ENCODE results near the gene PLCD4. TPM values are rescaled to one million over a fixed set of nuclear protein-coding genes. Genes with fewer than 3 reads are reported as not detected.

The PLCD4 gene
- total and polyA plus RNA-seq, 4 donors = 0.05 to 0.51 (median 0.12) TPM

DNA sequence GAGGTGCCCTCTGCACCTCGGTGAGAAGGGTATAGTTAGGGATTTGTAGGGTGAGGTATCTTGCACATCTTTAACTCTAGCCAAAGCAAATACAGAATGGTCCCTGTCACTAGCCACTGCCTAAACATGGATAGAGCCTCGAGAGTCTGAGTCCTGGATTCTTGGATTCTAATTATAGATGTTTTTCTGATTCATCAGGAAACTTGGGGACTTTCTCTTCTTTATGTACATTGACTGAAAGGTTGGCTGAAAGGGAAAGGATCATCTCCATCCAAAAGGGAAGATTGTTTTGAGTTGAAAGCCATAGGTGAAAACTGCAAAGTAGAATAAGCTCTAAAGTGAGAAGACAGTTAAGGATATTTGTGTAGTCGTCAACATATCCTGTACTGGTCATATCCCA is 72.4 kb downstream of the PLCD4 start:
- Histone ChIP-seq H3K27ac (ENCODE audit: low read depth in 1 of 2, low read length in 2 of 2) (no peak overlapping the region), H3K4me3 (ENCODE audit: low read depth in 1 of 3, low read length in 3 of 3) (no peak overlapping the region), H3K9ac (ENCODE audit: low read depth in 1 of 2, low read length in 2 of 2) (no peak overlapping the region), H3K4me1 (ENCODE audit: control insufficient read depth in 4 of 4, insufficient read depth in 4 of 4, low read length in 3 of 4) (no peaks in the 10 kb centered on the region), H3K27me3 (ENCODE audit: control insufficient read depth in 4 of 4, insufficient read depth in 4 of 4, low read length in 3 of 4) (no peaks in the 10 kb centered on the region), H3K36me3 (ENCODE audit: control insufficient read depth in 4 of 4, insufficient read depth in 3 of 4, low read depth in 1 of 4, low read length in 3 of 4) (peaks cover 0 to 22% (median 9%) of the 10 kb centered on the region in 4 donors), H3K9me3 (ENCODE audit: control insufficient read depth in 4 of 4, low read length in 3 of 4) (no peaks in the 10 kb centered on the region)
- DNase-seq (ENCODE audit: low spot score) = no peak
- TF ChIP-seq, protein P1, sequence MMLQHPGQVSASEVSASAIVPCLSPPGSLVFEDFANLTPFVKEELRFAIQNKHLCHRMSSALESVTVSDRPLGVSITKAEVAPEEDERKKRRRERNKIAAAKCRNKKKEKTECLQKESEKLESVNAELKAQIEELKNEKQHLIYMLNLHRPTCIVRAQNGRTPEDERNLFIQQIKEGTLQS (IDR thresholded peaks at IDR 0.05) = no peak
- TF ChIP-seq JUND (IDR thresholded peaks at IDR 0.05) (no peak), RXRA (IDR thresholded peaks at IDR 0.05) (no peak), HNF4G (IDR thresholded peaks at IDR 0.05) (no peak), TAF1 (conservative IDR thresholded peaks at IDR 0.05) (no peak), FOXA2 (IDR thresholded peaks at IDR 0.05) (no peak), SP1 (IDR thresholded peaks at IDR 0.05) (no peak), HNF4A (conservative IDR thresholded peaks at IDR 0.05) (no peak), YY1 (IDR thresholded peaks at IDR 0.05) (no peak)
- TF ChIP-seq, protein P2, sequence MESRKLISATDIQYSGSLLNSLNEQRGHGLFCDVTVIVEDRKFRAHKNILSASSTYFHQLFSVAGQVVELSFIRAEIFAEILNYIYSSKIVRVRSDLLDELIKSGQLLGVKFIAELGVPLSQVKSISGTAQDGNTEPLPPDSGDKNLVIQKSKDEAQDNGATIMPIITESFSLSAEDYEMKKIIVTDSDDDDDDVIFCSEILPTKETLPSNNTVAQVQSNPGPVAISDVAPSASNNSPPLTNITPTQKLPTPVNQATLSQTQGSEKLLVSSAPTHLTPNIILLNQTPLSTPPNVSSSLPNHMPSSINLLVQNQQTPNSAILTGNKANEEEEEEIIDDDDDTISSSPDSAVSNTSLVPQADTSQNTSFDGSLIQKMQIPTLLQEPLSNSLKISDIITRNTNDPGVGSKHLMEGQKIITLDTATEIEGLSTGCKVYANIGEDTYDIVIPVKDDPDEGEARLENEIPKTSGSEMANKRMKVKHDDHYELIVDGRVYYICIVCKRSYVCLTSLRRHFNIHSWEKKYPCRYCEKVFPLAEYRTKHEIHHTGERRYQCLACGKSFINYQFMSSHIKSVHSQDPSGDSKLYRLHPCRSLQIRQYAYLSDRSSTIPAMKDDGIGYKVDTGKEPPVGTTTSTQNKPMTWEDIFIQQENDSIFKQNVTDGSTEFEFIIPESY (IDR thresholded peaks at IDR 0.05) = no peak
- TF ChIP-seq, protein P3, sequence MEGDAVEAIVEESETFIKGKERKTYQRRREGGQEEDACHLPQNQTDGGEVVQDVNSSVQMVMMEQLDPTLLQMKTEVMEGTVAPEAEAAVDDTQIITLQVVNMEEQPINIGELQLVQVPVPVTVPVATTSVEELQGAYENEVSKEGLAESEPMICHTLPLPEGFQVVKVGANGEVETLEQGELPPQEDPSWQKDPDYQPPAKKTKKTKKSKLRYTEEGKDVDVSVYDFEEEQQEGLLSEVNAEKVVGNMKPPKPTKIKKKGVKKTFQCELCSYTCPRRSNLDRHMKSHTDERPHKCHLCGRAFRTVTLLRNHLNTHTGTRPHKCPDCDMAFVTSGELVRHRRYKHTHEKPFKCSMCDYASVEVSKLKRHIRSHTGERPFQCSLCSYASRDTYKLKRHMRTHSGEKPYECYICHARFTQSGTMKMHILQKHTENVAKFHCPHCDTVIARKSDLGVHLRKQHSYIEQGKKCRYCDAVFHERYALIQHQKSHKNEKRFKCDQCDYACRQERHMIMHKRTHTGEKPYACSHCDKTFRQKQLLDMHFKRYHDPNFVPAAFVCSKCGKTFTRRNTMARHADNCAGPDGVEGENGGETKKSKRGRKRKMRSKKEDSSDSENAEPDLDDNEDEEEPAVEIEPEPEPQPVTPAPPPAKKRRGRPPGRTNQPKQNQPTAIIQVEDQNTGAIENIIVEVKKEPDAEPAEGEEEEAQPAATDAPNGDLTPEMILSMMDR (IDR thresholded peaks at IDR 0.05; ENCODE audit: low read depth, low read length, missing input control) = no peak
- TF ChIP-seq, protein P4, sequence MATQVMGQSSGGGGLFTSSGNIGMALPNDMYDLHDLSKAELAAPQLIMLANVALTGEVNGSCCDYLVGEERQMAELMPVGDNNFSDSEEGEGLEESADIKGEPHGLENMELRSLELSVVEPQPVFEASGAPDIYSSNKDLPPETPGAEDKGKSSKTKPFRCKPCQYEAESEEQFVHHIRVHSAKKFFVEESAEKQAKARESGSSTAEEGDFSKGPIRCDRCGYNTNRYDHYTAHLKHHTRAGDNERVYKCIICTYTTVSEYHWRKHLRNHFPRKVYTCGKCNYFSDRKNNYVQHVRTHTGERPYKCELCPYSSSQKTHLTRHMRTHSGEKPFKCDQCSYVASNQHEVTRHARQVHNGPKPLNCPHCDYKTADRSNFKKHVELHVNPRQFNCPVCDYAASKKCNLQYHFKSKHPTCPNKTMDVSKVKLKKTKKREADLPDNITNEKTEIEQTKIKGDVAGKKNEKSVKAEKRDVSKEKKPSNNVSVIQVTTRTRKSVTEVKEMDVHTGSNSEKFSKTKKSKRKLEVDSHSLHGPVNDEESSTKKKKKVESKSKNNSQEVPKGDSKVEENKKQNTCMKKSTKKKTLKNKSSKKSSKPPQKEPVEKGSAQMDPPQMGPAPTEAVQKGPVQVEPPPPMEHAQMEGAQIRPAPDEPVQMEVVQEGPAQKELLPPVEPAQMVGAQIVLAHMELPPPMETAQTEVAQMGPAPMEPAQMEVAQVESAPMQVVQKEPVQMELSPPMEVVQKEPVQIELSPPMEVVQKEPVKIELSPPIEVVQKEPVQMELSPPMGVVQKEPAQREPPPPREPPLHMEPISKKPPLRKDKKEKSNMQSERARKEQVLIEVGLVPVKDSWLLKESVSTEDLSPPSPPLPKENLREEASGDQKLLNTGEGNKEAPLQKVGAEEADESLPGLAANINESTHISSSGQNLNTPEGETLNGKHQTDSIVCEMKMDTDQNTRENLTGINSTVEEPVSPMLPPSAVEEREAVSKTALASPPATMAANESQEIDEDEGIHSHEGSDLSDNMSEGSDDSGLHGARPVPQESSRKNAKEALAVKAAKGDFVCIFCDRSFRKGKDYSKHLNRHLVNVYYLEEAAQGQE (IDR thresholded peaks at IDR 0.05) = no peak
- 83% methylated on average over 3 of the region's 3 CpGs for WGBS

Small RNAs within 50 kb of the gene (small RNA-seq; reads per million reads assigned to genes)
- not detected for gene RNU6-136P

Other genes with a start within 250 kb of the PLCD4 start
- gene SLC11A1, start 225.6 kb upstream of the PLCD4 start, total RNA-seq = 10 to 100 TPM in 1 of 2 donors, 1 to 10 TPM in 1; 1.4 to 23.0 TPM
- 1 to 10 TPM; 2.7 to 3.8 TPM for gene SLC11A1, start 225.6 kb upstream of the PLCD4 start, polyA plus RNA-seq
- gene CTDSP1, start 208.0 kb upstream of the PLCD4 start, total RNA-seq = 10 to 100 TPM; 46.6 to 66.5 TPM
- gene CTDSP1, start 208.0 kb upstream of the PLCD4 start, polyA plus RNA-seq = 10 to 100 TPM; 38.3 to 76.5 TPM
- 10 to 100 TPM; 42.3 to 72.0 TPM for gene VIL1, start 188.8 kb upstream of the PLCD4 start, total RNA-seq
- 10 to 100 TPM; 16.4 to 21.0 TPM for gene VIL1, start 188.8 kb upstream of the PLCD4 start, polyA plus RNA-seq
- 10 to 100 TPM in 1 of 2 donors, 1 to 10 TPM in 1; 7.7 to 10.9 TPM for gene USP37, start 39.5 kb upstream of the PLCD4 start, total RNA-seq
- 1 to 10 TPM; 1.4 to 1.7 TPM for gene USP37, start 39.5 kb upstream of the PLCD4 start, polyA plus RNA-seq
- gene CNOT9, start 39.1 kb upstream of the PLCD4 start, total RNA-seq = 10 to 100 TPM; 17.2 to 24.4 TPM
- gene CNOT9, start 39.1 kb upstream of the PLCD4 start, polyA plus RNA-seq = 10 to 100 TPM; 10.5 to 12.3 TPM
- 1 to 10 TPM; 6.0 to 7.4 TPM for gene ZNF142, start 51.7 kb downstream of the PLCD4 start, total RNA-seq
- gene ZNF142, start 51.7 kb downstream of the PLCD4 start, polyA plus RNA-seq = 1 to 10 TPM; 2.2 to 3.7 TPM
- gene BCS1L, start 51.8 kb downstream of the PLCD4 start, total RNA-seq = 10 to 100 TPM; 14.8 to 27.5 TPM
- gene BCS1L, start 51.8 kb downstream of the PLCD4 start, polyA plus RNA-seq = 10 to 100 TPM; 22.9 to 30.1 TPM
- 1 to 10 TPM; 6.5 to 8.2 TPM for gene RNF25, start 64.1 kb downstream of the PLCD4 start, total RNA-seq
- 10 to 100 TPM in 1 of 2 donors, 1 to 10 TPM in 1; 3.3 to 14.0 TPM for gene RNF25, start 64.1 kb downstream of the PLCD4 start, polyA plus RNA-seq
- gene STK36, start 64.2 kb downstream of the PLCD4 start, total RNA-seq = 10 to 100 TPM in 1 of 2 donors, 1 to 10 TPM in 1; 5.1 to 17.2 TPM
- 1 to 10 TPM; 5.2 to 8.9 TPM for gene STK36, start 64.2 kb downstream of the PLCD4 start, polyA plus RNA-seq
- gene TTLL4, start 102.9 kb downstream of the PLCD4 start, total RNA-seq = 10 to 100 TPM in 1 of 2 donors, 1 to 10 TPM in 1; 6.9 to 14.0 TPM
- 1 to 10 TPM; 5.7 to 6.4 TPM for gene TTLL4, start 102.9 kb downstream of the PLCD4 start, polyA plus RNA-seq
- gene CYP27A1, start 174.2 kb downstream of the PLCD4 start, total RNA-seq = 100 to 1,000 TPM; 112 to 354 TPM
- gene CYP27A1, start 174.2 kb downstream of the PLCD4 start, polyA plus RNA-seq = 100 to 1,000 TPM; 298 to 311 TPM
- gene PRKAG3, start 223.9 kb downstream of the PLCD4 start, total RNA-seq = not detected
- under 1 TPM in 1 of 2 donors, not detected in 1; 0.08 TPM for gene PRKAG3, start 223.9 kb downstream of the PLCD4 start, polyA plus RNA-seq

Measured in liver (tissue), 10 donors.